OCI-LY3 (cell line): ENCODE data around the gene NRP1.

ENCODE experiments used
- EZH2phosphoT487 ChIP-seq: fragments of 200-600 bp; shearing (Covaris generic); IDR thresholded peaks from 2 replicates; pipeline ENCODE4 v1.6.1; 2018; ENCODE audit warnings: antibody characterized with exemption, mixed run types, low read depth
- TF ChIP-seq, protein P1 (sequence below): fragments of 200-600, 300-600 bp; sonication (generic); IDR thresholded peaks from 2 replicates; pipeline ENCODE4 v1.5.1; 2014; ENCODE audit warnings: antibody characterized with exemption, low read length, low read depth

DNA sequence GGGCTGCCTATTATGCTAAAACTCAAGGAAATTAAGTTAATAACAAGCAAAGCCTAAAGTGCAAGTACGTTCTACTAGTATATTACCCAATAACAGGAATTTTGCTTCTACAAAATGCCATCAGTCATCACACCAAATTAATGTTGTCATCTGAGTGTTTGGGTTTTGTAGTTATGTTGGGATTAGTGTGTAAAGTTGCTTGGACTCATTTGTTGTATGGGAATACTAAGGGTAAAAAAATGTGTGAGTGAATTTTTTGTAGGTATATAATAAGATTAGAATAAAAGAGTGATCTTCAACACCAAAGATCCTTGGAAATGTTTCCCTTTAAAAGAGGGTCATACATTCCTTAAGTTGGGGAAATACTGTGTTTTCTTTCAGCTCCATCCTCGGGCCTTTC, 38.6 kb downstream of the NRP1 start:
- TF ChIP-seq, protein P1, sequence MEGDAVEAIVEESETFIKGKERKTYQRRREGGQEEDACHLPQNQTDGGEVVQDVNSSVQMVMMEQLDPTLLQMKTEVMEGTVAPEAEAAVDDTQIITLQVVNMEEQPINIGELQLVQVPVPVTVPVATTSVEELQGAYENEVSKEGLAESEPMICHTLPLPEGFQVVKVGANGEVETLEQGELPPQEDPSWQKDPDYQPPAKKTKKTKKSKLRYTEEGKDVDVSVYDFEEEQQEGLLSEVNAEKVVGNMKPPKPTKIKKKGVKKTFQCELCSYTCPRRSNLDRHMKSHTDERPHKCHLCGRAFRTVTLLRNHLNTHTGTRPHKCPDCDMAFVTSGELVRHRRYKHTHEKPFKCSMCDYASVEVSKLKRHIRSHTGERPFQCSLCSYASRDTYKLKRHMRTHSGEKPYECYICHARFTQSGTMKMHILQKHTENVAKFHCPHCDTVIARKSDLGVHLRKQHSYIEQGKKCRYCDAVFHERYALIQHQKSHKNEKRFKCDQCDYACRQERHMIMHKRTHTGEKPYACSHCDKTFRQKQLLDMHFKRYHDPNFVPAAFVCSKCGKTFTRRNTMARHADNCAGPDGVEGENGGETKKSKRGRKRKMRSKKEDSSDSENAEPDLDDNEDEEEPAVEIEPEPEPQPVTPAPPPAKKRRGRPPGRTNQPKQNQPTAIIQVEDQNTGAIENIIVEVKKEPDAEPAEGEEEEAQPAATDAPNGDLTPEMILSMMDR, result no peak
- TF ChIP-seq EZH2phosphoT487, result no peak
